Naive thymus-derived CD8-positive, alpha-beta T cell (primary cell): Measurements from ENCODE around the gene GJA8. TPM values are rescaled to one million over a fixed set of nuclear protein-coding genes. Genes with fewer than 3 reads are reported as not detected.
"Not testable (repeated sequence)": the region's sequence is repeated elsewhere in the genome, so short reads cannot be mapped to it uniquely, and the experiment has no call there.

ENCODE experiments used
- ATAC-seq, 2 donors: fragments of 150-1000 bp; cut with Tn5 transposase in 1 of 2; sonication (Bioruptor Pico), chemical (Tn5 transposase) in 1 of 2; 1 replicate in 1 of 2; 2 replicates in 1 of 2; pipeline ENCODE4 v1.10.0; 2021; ENCODE audit warnings: mild to moderate bottlenecking in 2 of 2, moderate library complexity in 2 of 2
- POLR2A ChIA-PET: fragments of 350-600 bp; sonication (Branson Sonifier 250); formaldehyde crosslinking; loops from one replicate; lab custom pipeline; 2021; ENCODE audit warnings: antibody characterized with exemption; lab: Charles Lee
- DNase-seq, 10 donors: peaks; one replicate each; pipeline versions ENCODE4 v3.0.0 to v3.0.0-alpha.2; 2020 to 2022
- H3K27ac Mint-ChIP-seq, 10 donors: one replicate each; pipeline ENCODE4 v1.8.0; 2020 to 2022; ENCODE audit warnings: mild to moderate bottlenecking in 10 of 10, mixed read lengths in 10 of 10, moderate library complexity in 4 of 10, inconsistent platforms in 1 of 10
- H3K27me3 Mint-ChIP-seq, 5 donors: one replicate each; pipeline ENCODE4 v1.8.0; 2021 to 2022; ENCODE audit warnings: mixed read lengths in 5 of 5
- H3K36me3 Mint-ChIP-seq, 3 donors: one replicate each; pipeline ENCODE4 v1.8.0; 2020 to 2022; ENCODE audit warnings: mixed read lengths in 3 of 3, mild to moderate bottlenecking in 2 of 3, inconsistent platforms in 1 of 3
- H3K4me1 Mint-ChIP-seq, 4 donors: one replicate each; pipeline ENCODE4 v1.8.0; 2021 to 2022; ENCODE audit warnings: mixed read lengths in 4 of 4
- H3K4me3 Mint-ChIP-seq, 10 donors: one replicate each; pipeline ENCODE4 v1.8.0; 2020 to 2022; ENCODE audit warnings: mild to moderate bottlenecking in 10 of 10, mixed read lengths in 10 of 10, moderate library complexity in 6 of 10, inconsistent platforms in 1 of 10
- H3K9me3 Mint-ChIP-seq, 9 donors: one replicate each; pipeline ENCODE4 v1.8.0; 2020 to 2022; ENCODE audit warnings: mixed read lengths in 9 of 9, mild to moderate bottlenecking in 3 of 9, inconsistent platforms in 1 of 9, moderate library complexity in 1 of 9
- polyA plus RNA-seq, 3 donors: library from polyadenylated mRNA; unstranded; fragments of 300-500 nt; fragmentation: Illumina TruSeq; gene quantifications; one replicate each; pipeline ENCODE4 v1.2.3, GENCODE V29; 2021
- total RNA-seq, 8 experiments: library from RNA in 2 of 8; stranded (reverse) in 2 of 8; gene quantifications; one replicate each; pipeline ENCODE4 v1.2.3 and lab custom pipeline; 2021 to 2026

GJA8 gene
- total and polyA plus RNA-seq, 5 experiments from 2014 or later = not detected

DNA sequence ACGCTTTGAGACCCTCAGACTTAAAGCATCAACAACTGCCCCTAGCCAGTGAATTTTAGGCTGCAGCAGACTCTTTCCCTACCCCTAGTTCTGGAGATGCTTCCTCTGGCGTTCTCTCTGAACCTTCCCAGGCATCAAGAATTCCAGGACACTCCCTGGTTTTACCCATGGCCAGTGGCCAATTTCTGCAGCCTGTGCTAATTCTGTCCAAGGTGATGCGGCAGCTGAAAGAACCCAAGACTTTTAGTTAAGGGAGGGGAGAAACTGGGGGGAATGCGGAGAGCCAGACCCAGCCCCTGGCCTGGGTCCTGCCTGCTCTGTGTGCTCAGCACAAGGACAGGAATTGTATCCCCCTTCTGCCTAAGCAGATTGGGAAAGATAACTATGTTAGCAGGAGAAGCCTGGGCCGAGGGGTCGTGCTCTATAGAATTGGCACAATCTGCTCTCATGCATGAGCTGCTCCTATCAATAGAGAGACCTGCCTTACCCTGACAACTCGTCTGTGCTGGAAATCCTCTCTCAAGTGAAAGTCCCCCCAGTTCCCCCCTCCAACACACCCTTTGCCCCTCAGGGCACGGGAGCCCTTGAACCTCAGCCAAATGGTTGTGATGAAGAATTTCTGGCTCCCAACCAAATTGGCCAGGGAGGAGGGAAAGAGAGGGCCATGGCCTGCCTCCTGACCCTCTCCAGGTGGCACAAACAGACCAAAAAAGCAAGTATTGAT, 5.4 kb upstream of the GJA8 start:
- H3K4me3 Mint-ChIP-seq = no peak overlapping the region
- no peak overlapping the region for H3K27ac Mint-ChIP-seq
- DNase-seq = no peak
- ATAC-seq = no peak
- POLR2A ChIA-PET = no interaction called here
- H3K27me3 Mint-ChIP-seq = peaks cover 0 to 3% (median 1%) of the 10 kb centered on the region in 5 donors
- peaks cover 0 to 2% (median 0%) of the 10 kb centered on the region in 4 donors for H3K4me1 Mint-ChIP-seq
- no peaks in the 10 kb centered on the region for H3K9me3 Mint-ChIP-seq
- H3K36me3 Mint-ChIP-seq = no peaks in the 10 kb centered on the region

DNA sequence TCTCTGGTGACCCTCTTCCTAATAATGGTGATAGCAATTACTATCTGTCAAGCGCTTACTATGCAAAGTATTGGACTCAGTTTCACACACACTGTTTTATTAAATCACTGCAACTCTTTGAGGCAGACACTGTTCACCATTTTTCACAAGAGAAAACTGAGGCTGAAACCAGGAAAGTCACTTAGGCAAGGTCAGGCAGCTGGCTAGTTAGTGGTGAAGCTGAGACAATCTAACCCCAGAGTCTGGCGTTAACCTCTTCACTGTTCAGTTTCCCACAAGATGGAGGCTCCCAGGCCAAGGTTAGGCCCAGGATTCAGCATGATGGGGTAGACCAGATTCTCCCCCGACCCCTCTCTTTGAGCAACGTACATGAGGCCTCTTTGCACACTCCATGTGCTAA, 4.8 kb upstream of the GJA8 start:
- Mint-ChIP-seq H3K36me3 (no peaks in the 10 kb centered on the region), H3K27ac (no peak overlapping the region), H3K4me3 (no peak overlapping the region), H3K9me3 (no peaks in the 10 kb centered on the region), H3K27me3 (peaks cover 0 to 3% (median under 1%) of the 10 kb centered on the region in 5 donors), H3K4me1 (no peaks in the 10 kb centered on the region)
- POLR2A ChIA-PET = no interaction called here
- DNase-seq (no peak), ATAC-seq (no peak)

DNA sequence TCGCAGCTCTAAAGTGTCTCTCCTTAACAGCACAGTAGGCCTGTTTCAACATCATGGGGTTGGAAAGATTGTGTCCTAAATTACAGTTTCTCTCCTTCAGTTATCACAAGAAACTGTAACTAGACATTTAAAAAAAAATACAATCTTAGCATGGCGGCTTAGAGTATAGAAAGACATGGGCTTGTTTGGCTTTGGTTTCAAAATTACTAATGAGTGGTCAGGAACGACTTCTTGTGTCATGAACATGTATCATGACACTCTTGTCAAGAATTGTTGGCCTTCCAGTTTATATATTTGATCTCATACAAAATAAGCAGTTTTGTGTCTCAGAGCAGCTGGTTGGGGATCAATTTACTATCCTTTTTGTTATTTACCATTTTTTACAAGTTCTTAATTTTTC, 2.1 kb downstream of the GJA8 start:
- ATAC-seq = no peak
- no peaks in the 10 kb centered on the region for H3K9me3 Mint-ChIP-seq
- POLR2A ChIA-PET = no interaction called here
- no peak overlapping the region for H3K4me3 Mint-ChIP-seq
- no peak for DNase-seq
- peaks cover 0 to 10% (median 2%) of the 10 kb centered on the region in 5 donors for H3K27me3 Mint-ChIP-seq
- no peaks in the 10 kb centered on the region for H3K36me3 Mint-ChIP-seq
- no peaks in the 10 kb centered on the region for H3K4me1 Mint-ChIP-seq
- H3K27ac Mint-ChIP-seq = no peak overlapping the region

GRCh38 chr1:147907786-147908509, 5.4 kb downstream of the GJA8 start:
- ATAC-seq (no peak), DNase-seq (no peak)
- Mint-ChIP-seq H3K27me3 (peaks cover 0 to 14% (median 2%) of the 10 kb centered on the region in 5 donors), H3K9me3 (no peaks in the 10 kb centered on the region), H3K27ac (peak overlapping the region in 1 of 10 donors; percentile 51), H3K36me3 (no peaks in the 10 kb centered on the region), H3K4me3 (no peak overlapping the region), H3K4me1 (no peaks in the 10 kb centered on the region)
- POLR2A ChIA-PET = no interaction called here

GRCh38 chr1:147912553-147912952, 10.0 kb downstream of the GJA8 start:
- Mint-ChIP-seq H3K27ac (no peak overlapping the region), H3K4me1 (no peaks in the 10 kb centered on the region), H3K27me3 (peaks cover 11 to 34% (median 19%) of the 10 kb centered on the region in 5 donors), H3K4me3 (no peak overlapping the region), H3K36me3 (no peaks in the 10 kb centered on the region), H3K9me3 (no peaks in the 10 kb centered on the region)
- POLR2A ChIA-PET = no interaction called here
- DNase-seq (no peak), ATAC-seq (no peak)

GRCh38 chr1:147913362-147913942, 10.9 kb downstream of the GJA8 start:
- POLR2A ChIA-PET = no interaction called here
- Mint-ChIP-seq H3K4me3 (no peak overlapping the region), H3K36me3 (no peaks in the 10 kb centered on the region), H3K4me1 (no peaks in the 10 kb centered on the region), H3K9me3 (no peaks in the 10 kb centered on the region), H3K27ac (no peak overlapping the region), H3K27me3 (peaks cover 11 to 36% (median 21%) of the 10 kb centered on the region in 5 donors)
- ATAC-seq (no peak), DNase-seq (no peak)

DNA sequence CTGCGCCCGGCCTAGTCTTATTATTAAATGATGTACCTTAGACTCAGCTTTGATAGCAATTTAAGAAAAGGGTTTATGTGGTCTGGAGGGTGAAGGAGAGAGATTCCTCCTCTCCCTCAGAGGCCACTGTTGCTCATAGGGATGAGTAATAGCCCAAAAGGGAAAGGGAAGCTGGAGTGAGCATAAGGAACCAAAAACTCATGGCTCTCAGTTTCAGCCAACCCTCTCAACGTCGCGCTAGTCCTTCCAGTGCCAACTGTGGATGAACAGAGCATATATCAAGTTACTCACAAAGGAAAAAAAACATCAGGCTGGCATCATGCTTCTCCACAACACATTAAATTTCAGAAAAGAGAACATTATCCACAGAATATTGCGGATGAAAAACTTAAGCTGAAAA, 17.3 kb downstream of the GJA8 start:
- no peaks in the 10 kb centered on the region for H3K36me3 Mint-ChIP-seq
- H3K4me3 Mint-ChIP-seq = no peak overlapping the region
- DNase-seq (no peak), ATAC-seq (no peak)
- H3K9me3 Mint-ChIP-seq = no peaks in the 10 kb centered on the region
- H3K4me1 Mint-ChIP-seq = no peaks in the 10 kb centered on the region
- POLR2A ChIA-PET = no interaction called here
- peaks cover 8 to 33% (median 14%) of the 10 kb centered on the region in 5 donors for H3K27me3 Mint-ChIP-seq
- H3K27ac Mint-ChIP-seq = no peak overlapping the region

GRCh38 chr1:147924813-147925212, 22.2 kb downstream of the GJA8 start:
- Mint-ChIP-seq H3K27ac (no peak overlapping the region), H3K4me3 (peak overlapping the region in 1 of 10 donors; percentile 38), H3K9me3 (no peaks in the 10 kb centered on the region), H3K27me3 (peaks cover 0 to 1% (median 0%) of the 10 kb centered on the region in 5 donors), H3K36me3 (no peaks in the 10 kb centered on the region), H3K4me1 (peaks cover 0 to 6% (median 2%) of the 10 kb centered on the region in 4 donors)
- ATAC-seq (no peak), DNase-seq (no peak)
- POLR2A ChIA-PET = no interaction called here

- peaks cover 13 to 30% (median 23%) of the 10 kb centered on the region in 4 donors for H3K4me1 Mint-ChIP-seq
- H3K36me3 Mint-ChIP-seq, H3K9me3 Mint-ChIP-seq, POLR2A ChIA-PET, ATAC-seq, DNase-seq, H3K27ac Mint-ChIP-seq, H3K4me3 Mint-ChIP-seq, H3K27me3 Mint-ChIP-seq: not testable (repeated sequence)
These were observed 24.6 kb downstream of the GJA8 start for GRCh38 chr1:147927215-147927614.

DNA sequence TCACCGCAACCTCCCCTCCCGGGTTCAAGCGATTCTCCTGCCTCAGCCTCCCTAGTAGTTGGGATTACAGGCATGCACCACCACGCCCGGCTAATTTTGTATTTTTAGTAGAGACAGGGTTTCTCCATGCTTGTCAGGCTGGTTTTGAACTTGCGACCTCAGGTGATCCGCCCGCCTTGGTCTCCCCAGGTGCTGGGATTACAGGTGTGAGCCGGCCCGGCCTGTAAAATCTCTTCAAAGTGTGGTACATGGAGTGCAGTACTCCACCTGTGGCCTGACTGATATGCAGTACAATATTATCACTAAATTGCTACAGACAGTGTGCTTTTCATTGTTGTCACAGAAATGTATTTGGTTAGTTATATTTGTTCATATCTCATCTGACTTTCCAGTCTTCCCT, 25.1 kb downstream of the GJA8 start:
- H3K4me3 Mint-ChIP-seq, ATAC-seq, POLR2A ChIA-PET, H3K36me3 Mint-ChIP-seq, H3K9me3 Mint-ChIP-seq, DNase-seq, H3K27me3 Mint-ChIP-seq: not testable (repeated sequence)
- peak overlapping the region in 1 of 10 donors; percentile 53 for H3K27ac Mint-ChIP-seq
- H3K4me1 Mint-ChIP-seq = peaks cover 17 to 35% (median 27%) of the 10 kb centered on the region in 4 donors

GRCh38 chr1:147928236-147929132, 25.9 kb downstream of the GJA8 start, which contains the start of gene GPR89B:
GPR89B (plus strand) TSS chr1:147928420; CDS start chr1:147928537, 117 bp downstream.
- H3K27me3 Mint-ChIP-seq, H3K36me3 Mint-ChIP-seq, POLR2A ChIA-PET, H3K9me3 Mint-ChIP-seq: not testable (repeated sequence)
- peak; percentile 81 to 93 (median 89) for DNase-seq
- peaks cover 18 to 35% (median 29%) of the 10 kb centered on the region in 4 donors for H3K4me1 Mint-ChIP-seq
- H3K27ac Mint-ChIP-seq = peak within 1 kb of the TSS; percentile 32 to 92 (median 77)
- peak; percentile 95 to 96 for ATAC-seq
- peak within 1 kb of the TSS; percentile 78 to 91 (median 84) for H3K4me3 Mint-ChIP-seq

DNA sequence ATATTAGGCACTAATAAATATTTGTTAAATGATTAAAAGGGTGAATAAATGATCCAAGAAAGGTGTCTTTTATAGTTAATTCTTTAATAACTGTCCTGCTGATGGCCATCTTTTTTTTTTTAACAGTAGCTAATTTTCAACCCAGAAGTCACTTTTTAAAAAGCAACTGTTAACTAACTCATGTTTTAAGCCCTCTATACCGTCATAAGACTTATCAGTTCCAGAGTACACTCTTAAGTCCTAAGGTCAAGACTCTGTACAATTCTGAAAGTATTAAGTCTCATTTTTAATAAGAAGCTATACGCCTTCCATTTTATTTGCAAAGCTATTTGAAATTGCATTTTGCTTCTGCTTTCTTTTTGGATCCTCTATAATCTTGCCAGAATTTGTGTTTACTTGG, 28.5 kb downstream of the GJA8 start:
- ATAC-seq, H3K27me3 Mint-ChIP-seq, DNase-seq, POLR2A ChIA-PET, H3K9me3 Mint-ChIP-seq: not testable (repeated sequence)
- H3K4me1 Mint-ChIP-seq = peaks cover 21 to 39% (median 32%) of the 10 kb centered on the region in 4 donors
- H3K36me3 Mint-ChIP-seq = peaks cover 0 to 11% (median 0%) of the 10 kb centered on the region in 3 donors
- peak overlapping the region in 5 of 10 donors; percentile 45 to 84 (median 64) for H3K4me3 Mint-ChIP-seq
- peak overlapping the region in 1 of 10 donors; percentile 8 for H3K27ac Mint-ChIP-seq
